ENCODE data around the gene RORB.

Gene RORB

DNA sequence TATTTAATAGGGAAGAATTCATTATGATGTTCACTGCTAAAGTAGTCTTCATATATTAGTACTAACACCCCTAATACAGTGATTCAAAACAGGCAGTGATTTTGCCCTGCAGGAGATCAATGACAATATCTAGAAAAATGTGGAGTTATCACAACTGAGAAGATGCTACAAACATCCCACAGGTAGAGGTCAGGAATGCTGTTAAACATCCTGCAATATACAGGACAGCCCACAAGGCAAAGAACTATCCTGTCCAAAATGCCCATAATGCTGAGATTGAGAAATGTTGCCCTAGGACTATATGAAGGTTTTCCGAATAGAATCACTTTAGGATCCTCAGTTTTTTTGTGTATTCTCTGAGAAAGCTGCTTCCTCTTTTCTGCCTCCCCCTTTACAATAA lies 15.3 kb downstream of the RORB start:
- H3K4me3 ChIP-seq = no peak overlapping the region
- DNase-seq (ENCODE audit: low spot score) = no peak
- TF ChIP-seq, protein P1, sequence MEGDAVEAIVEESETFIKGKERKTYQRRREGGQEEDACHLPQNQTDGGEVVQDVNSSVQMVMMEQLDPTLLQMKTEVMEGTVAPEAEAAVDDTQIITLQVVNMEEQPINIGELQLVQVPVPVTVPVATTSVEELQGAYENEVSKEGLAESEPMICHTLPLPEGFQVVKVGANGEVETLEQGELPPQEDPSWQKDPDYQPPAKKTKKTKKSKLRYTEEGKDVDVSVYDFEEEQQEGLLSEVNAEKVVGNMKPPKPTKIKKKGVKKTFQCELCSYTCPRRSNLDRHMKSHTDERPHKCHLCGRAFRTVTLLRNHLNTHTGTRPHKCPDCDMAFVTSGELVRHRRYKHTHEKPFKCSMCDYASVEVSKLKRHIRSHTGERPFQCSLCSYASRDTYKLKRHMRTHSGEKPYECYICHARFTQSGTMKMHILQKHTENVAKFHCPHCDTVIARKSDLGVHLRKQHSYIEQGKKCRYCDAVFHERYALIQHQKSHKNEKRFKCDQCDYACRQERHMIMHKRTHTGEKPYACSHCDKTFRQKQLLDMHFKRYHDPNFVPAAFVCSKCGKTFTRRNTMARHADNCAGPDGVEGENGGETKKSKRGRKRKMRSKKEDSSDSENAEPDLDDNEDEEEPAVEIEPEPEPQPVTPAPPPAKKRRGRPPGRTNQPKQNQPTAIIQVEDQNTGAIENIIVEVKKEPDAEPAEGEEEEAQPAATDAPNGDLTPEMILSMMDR (IDR thresholded peaks at IDR 0.05) = no peak
- no peak overlapping the region for H3K27ac ChIP-seq

DNA sequence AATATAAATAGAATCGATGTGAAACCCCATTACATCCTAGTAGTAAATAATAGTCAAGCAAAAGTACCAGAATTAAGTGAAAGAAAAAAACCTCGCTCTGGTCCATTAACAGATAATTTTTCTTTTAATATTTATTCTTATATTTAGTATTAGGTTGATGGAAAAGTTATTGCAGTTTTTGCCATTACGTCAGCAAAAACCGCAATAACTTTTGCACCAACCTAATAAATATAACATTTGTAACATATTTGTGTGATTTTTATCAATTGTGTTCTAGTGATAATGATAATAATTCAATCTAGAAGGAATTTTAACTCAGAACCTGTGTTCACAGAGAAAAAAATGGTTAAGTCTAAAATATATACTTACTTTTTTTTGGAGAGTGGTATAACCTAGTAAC lies 16.1 kb downstream of the RORB start:
- Histone ChIP-seq H3K27ac (no peak overlapping the region), H3K4me3 (no peak overlapping the region)
- TF ChIP-seq, protein P1 (IDR thresholded peaks at IDR 0.05) = no peak
- no peak for DNase-seq (ENCODE audit: low spot score)

DNA sequence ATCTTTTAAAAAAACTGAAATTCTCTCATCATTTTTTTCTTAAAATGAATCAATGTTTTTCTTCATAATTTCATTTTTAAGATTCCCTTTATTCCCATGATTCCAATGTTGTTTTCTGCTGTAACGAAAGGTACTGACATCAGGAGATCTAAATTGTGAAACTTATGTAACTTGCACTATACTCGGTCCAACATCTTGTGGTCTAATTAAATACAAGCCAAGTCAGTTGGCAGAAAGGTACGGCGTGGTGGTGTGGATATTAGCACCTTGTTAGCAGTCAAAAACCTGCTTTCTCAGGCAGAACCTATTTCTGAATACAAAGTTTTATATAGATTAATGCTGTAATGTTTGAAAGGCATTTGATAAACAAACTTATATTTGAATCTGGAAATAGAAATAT lies 20.1 kb downstream of the RORB start:
- Histone ChIP-seq H3K27ac (no peak overlapping the region), H3K4me3 (no peak overlapping the region)
- TF ChIP-seq, protein P1 (IDR thresholded peaks at IDR 0.05) = no peak
- no peak for DNase-seq (ENCODE audit: low spot score)

DNA sequence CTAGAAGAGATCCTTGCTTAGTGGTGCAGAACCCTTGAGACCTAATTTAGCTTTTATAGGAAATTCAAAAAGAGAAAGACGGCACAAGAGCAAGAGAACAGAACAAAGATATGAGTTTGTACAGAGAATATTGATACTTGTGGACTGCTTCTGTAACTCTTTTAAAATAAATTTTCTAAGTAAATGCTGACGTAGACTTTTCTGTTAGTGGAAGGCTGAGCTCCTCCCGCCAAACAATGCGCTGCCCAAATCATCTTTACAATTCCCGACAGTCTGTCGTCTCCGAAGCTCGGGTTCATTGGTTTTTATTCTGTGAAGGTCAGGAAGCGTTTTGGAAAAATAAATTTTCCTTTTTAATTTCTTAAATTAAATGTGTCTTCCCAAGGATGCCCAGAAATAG lies 22.3 kb downstream of the RORB start:
- H3K27ac ChIP-seq = no peak overlapping the region
- DNase-seq (ENCODE audit: low spot score) = no peak
- TF ChIP-seq, protein P1 (IDR thresholded peaks at IDR 0.05) = no peak
- H3K4me3 ChIP-seq = no peak overlapping the region

DNA sequence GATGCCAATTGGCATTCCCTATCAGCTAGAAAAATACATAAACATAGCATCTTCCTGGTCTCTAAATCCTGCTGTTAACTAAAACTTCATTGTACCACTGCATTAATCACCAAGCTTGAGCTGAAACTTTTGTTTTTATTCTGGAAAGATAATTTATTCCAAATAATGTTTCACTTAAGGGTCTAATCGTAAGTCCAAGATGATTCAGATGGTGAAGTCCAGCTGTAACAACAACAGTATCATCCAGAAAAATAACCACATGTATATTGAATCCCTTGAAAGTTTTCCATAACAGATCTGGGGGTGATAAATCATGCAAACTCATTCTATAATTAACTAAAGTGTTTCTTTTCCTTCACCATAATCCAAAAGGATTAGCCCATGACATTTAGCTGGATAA lies 23.9 kb downstream of the RORB start:
- Histone ChIP-seq H3K27ac (no peak overlapping the region), H3K4me3 (no peak overlapping the region)
- TF ChIP-seq, protein P1 (IDR thresholded peaks at IDR 0.05) = no peak
- DNase-seq (ENCODE audit: low spot score) = no peak

DNA sequence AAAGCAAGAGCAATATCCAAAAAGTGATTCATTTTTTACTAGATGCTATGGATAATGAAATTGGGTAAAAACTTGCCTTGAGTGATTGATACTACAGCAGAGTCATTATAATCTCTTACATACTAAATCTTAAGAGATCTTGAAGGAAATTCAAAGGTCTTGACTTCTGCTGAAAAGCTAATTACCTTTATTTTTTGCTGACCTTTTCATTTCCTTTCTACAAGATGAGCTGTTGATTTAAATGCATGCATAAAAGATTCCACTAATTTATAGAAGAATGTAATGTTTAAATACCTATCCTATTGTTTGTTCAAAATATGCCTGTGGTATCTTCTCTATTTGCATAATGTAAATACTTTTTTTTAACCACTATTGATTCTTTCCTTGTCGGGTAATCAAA lies 27.2 kb downstream of the RORB start:
- Histone ChIP-seq H3K4me3 (no peak overlapping the region), H3K27ac (no peak overlapping the region)
- TF ChIP-seq, protein P1 (IDR thresholded peaks at IDR 0.05) = no peak
- DNase-seq (ENCODE audit: low spot score) = no peak

DNA sequence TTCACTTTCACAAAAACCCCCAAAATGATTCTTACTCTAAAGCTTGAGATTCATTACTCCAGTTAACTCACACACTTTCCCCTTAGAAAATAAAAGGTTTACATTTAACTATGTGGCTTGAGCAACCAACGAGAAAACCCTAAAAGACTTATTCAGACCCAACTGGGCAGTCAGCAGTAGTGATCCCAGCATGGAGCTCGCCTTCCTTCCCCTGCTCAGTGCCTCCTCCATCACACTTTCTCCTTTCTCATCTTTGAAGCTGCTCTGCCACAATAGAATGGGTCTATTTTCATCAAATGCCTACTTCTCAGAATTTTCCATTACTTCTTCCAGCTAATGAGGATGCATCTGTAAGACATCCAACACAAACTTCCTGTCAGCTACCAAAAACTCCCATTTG lies 29.1 kb downstream of the RORB start:
- no peak for DNase-seq (ENCODE audit: low spot score)
- TF ChIP-seq, protein P1 (IDR thresholded peaks at IDR 0.05) = no peak
- Histone ChIP-seq H3K27ac (no peak overlapping the region), H3K4me3 (no peak overlapping the region)

All from coronary artery (tissue), 2 donors.